T-cell (primary cell): ENCODE measurements around the gene ABTB2. TPM values are rescaled to one million over a fixed set of nuclear protein-coding genes. Genes with fewer than 3 reads are reported as not detected.

Experiments
- ATAC-seq, 4 experiments: fragments of 200-7000 bp in 3 of 4; fragments of 150-1000 bp in 1 of 4; cut with Tn5 transposase; replicated peaks in 1 of 4; 1 replicate in 3 of 4; 2 replicates in 1 of 4; pipeline ENCODE4 v1.10.0; 2021; ENCODE audit warnings: moderate library complexity in 3 of 4, mild to moderate bottlenecking in 2 of 4, moderate number of reproducible peaks in 1 of 4
- CTCF ChIA-PET, 2 donors: fragments of 300-600 bp; sonication (Branson Sonifier 250); formaldehyde crosslinking; loops; one replicate each; lab custom pipeline; 2022; ENCODE audit warnings: antibody characterized with exemption in 2 of 2; lab: Charles Lee
- POLR2A ChIA-PET, 2 donors: fragments of 300-600 bp; sonication (Branson Sonifier 250); formaldehyde crosslinking; loops; one replicate each; lab custom pipeline; 2022; ENCODE audit warnings: antibody characterized with exemption in 2 of 2; lab: Charles Lee
- DNase-seq, 35 experiments: peaks; one replicate each; pipeline versions ENCODE4 v3.0.0 to v3.0.0-alpha.2; 2013 to 2023
- H3K27ac ChIP-seq: one replicate; pipeline ENCODE4 v1.5.1; 2013; ENCODE audit warnings: low read length
- H3K27me3 ChIP-seq, 2 experiments: replicated peaks in 1 of 2; 1 replicate in 1 of 2; 2 replicates in 1 of 2; pipeline versions ENCODE4 v1.6.1 to v1.7.0; 2013; ENCODE audit warnings: low read length in 1 of 2, mixed read lengths in 1 of 2; ENCODE audit not compliant: control insufficient read depth in 2 of 2, insufficient read depth in 2 of 2; ENCODE audit errors: extremely low read depth in 1 of 2
- H3K36me3 ChIP-seq, 2 donors: 1 replicate in 1 of 2; 2 replicates in 1 of 2; pipeline versions ENCODE4 v1.6.1 to v1.7.0; 2013; ENCODE audit warnings: low read length in 1 of 2; ENCODE audit not compliant: control insufficient read depth in 2 of 2, insufficient read depth in 1 of 2; ENCODE audit errors: extremely low read depth in 1 of 2
- H3K4me1 ChIP-seq, 2 experiments: 1 replicate in 1 of 2; 2 replicates in 1 of 2; pipeline versions ENCODE4 v1.6.1 to v1.7.0; 2013; ENCODE audit warnings: low read length in 2 of 2, mixed read lengths in 1 of 2; ENCODE audit not compliant: insufficient read depth in 2 of 2, control insufficient read depth in 1 of 2; ENCODE audit errors: extremely low read depth in 1 of 2
- H3K4me3 ChIP-seq, 2 donors: 1 replicate in 1 of 2; 2 replicates in 1 of 2; pipeline versions ENCODE4 v1.5.1 to v1.7.0; 2013; ENCODE audit warnings: mild to moderate bottlenecking in 2 of 2, low read length in 1 of 2, moderate library complexity in 1 of 2; ENCODE audit not compliant: control insufficient read depth in 1 of 2; ENCODE audit errors: extremely low read depth in 1 of 2
- H3K9me3 ChIP-seq: 2 replicates; pipeline ENCODE4 v1.7.0; 2013
- H3K27ac Mint-ChIP-seq, 2 donors: one replicate each; pipeline ENCODE4 v1.8.0; 2020 to 2021; ENCODE audit warnings: mild to moderate bottlenecking in 2 of 2, mixed read lengths in 2 of 2
- H3K27me3 Mint-ChIP-seq, 2 donors: one replicate each; pipeline ENCODE4 v1.8.0; 2021 to 2022; ENCODE audit warnings: mixed read lengths in 2 of 2
- H3K36me3 Mint-ChIP-seq: one replicate; pipeline ENCODE4 v1.8.0; 2021; ENCODE audit warnings: mixed read lengths
- H3K4me1 Mint-ChIP-seq, 3 donors: one replicate each; pipeline ENCODE4 v1.8.0; 2020 to 2022; ENCODE audit warnings: mixed read lengths in 3 of 3, mild to moderate bottlenecking in 1 of 3
- H3K4me3 Mint-ChIP-seq, 3 donors: one replicate each; pipeline ENCODE4 v1.8.0; 2020 to 2022; ENCODE audit warnings: mild to moderate bottlenecking in 3 of 3, mixed read lengths in 3 of 3, moderate library complexity in 3 of 3
- H3K9me3 Mint-ChIP-seq, 3 donors: one replicate each; pipeline ENCODE4 v1.8.0; 2020 to 2022; ENCODE audit warnings: mixed read lengths in 3 of 3
- WGBS: methylation state at CpG from one replicate; pipeline ENCODE4 v1.1.5; 2013; ENCODE audit warnings: missing lambda C conversion rate; ENCODE audit not compliant: insufficient coverage; 5-methylcytosine and 5-hydroxymethylcytosine counted together
- total RNA-seq, 35 experiments: library from RNA in 6 of 35; stranded (reverse) in 6 of 35; fragments of 120-200 nt in 1 of 35; gene quantifications; one replicate each; pipeline versions ENCODE4 v1.2.1 to v1.2.4 and lab custom pipeline; 2013 to 2026

The ABTB2 gene
- total RNA-seq, 5 donors from 2014 or later (not counting 1 experiment from before 2014, with no cell fraction given), result 0.50 to 0.93 (median 0.82) TPM

- H3K27me3 Mint-ChIP-seq, result no peaks in the 10 kb centered on the region
- ChIA-PET CTCF (no interaction called here), POLR2A (no interaction called here)
- H3K36me3 ChIP-seq, result no peaks in the 10 kb centered on the region
- no peak overlapping the region for H3K27ac ChIP-seq
- WGBS, result 62% methylated on average over 2 of the region's 7 CpGs
- H3K4me3 ChIP-seq, result no peak overlapping the region
- H3K36me3 Mint-ChIP-seq, result no peaks in the 10 kb centered on the region
- H3K27me3 ChIP-seq, result no peaks in the 10 kb centered on the region
- DNase-seq (no peak), ATAC-seq (no peak)
- H3K27ac Mint-ChIP-seq, result no peak overlapping the region
- no peaks in the 10 kb centered on the region for H3K4me1 ChIP-seq
- H3K9me3 Mint-ChIP-seq, result no peaks in the 10 kb centered on the region
- H3K4me3 Mint-ChIP-seq, result no peak overlapping the region
- no peaks in the 10 kb centered on the region for H3K4me1 Mint-ChIP-seq
- no peaks in the 10 kb centered on the region for H3K9me3 ChIP-seq
Measured at GRCh38 chr11:34288492-34288891, 69.3 kb downstream of the ABTB2 start.

GRCh38 chr11:34284811-34285481, 72.9 kb downstream of the ABTB2 start:
- no peaks in the 10 kb centered on the region for H3K9me3 ChIP-seq
- H3K4me3 ChIP-seq, result no peak overlapping the region
- ATAC-seq (no peak), DNase-seq (no peak)
- Mint-ChIP-seq H3K27me3 (no peaks in the 10 kb centered on the region), H3K4me1 (no peaks in the 10 kb centered on the region), H3K27ac (no peak overlapping the region), H3K36me3 (no peaks in the 10 kb centered on the region), H3K9me3 (no peaks in the 10 kb centered on the region), H3K4me3 (no peak overlapping the region)
- ChIA-PET CTCF (no interaction called here), POLR2A (no interaction called here)
- WGBS, result 91% methylated on average over 14 of the region's 17 CpGs
- no peaks in the 10 kb centered on the region for H3K4me1 ChIP-seq
- H3K27ac ChIP-seq, result no peak overlapping the region
- H3K27me3 ChIP-seq, result no peaks in the 10 kb centered on the region
- H3K36me3 ChIP-seq, result no peaks in the 10 kb centered on the region

DNA sequence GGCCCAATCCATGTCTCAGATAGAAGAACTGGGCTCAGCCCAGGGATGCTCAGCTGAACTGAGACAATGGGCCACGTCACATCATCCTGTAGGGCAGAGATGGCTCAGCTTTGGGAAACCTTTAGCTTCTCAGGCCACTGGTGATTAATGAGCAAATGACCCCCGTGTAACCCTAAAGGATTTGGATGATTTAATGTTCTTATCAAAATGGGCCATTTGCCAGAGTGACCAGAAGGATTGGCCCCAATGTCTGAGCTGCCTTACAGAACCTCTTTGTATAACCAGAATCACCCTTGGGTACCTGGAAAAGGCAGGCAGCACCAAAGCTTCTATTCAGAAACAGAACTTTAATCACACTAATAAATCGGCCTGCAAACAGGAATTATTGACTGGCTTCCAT, 73.7 kb downstream of the ABTB2 start:
- Histone ChIP-seq H3K4me3 (no peak overlapping the region), H3K9me3 (no peaks in the 10 kb centered on the region), H3K27ac (no peak overlapping the region), H3K27me3 (no peaks in the 10 kb centered on the region), H3K36me3 (no peaks in the 10 kb centered on the region), H3K4me1 (no peaks in the 10 kb centered on the region)
- POLR2A ChIA-PET, result no interaction called here
- no peak overlapping the region for H3K4me3 Mint-ChIP-seq
- WGBS, result 79% methylated on average over 2 of the region's 3 CpGs
- no peaks in the 10 kb centered on the region for H3K27me3 Mint-ChIP-seq
- H3K27ac Mint-ChIP-seq, result no peak overlapping the region
- H3K9me3 Mint-ChIP-seq, result no peaks in the 10 kb centered on the region
- DNase-seq (no peak), ATAC-seq (no peak)
- no peaks in the 10 kb centered on the region for H3K4me1 Mint-ChIP-seq
- no peaks in the 10 kb centered on the region for H3K36me3 Mint-ChIP-seq
- CTCF ChIA-PET, result interaction anchor here in 1 of 2 donors (0.5 kb wide), 1 partner anchor 1547 kb away, joined by 3 read pairs; no protein-coding TSS in a partner anchor

- Mint-ChIP-seq H3K36me3 (no peaks in the 10 kb centered on the region), H3K9me3 (no peaks in the 10 kb centered on the region), H3K4me3 (no peak overlapping the region), H3K4me1 (no peaks in the 10 kb centered on the region), H3K27me3 (no peaks in the 10 kb centered on the region), H3K27ac (no peak overlapping the region)
- no peaks in the 10 kb centered on the region for H3K9me3 ChIP-seq
- no peak overlapping the region for H3K27ac ChIP-seq
- no peaks in the 10 kb centered on the region for H3K27me3 ChIP-seq
- no peaks in the 10 kb centered on the region for H3K4me1 ChIP-seq
- H3K4me3 ChIP-seq, result no peak overlapping the region
- ATAC-seq (no peak), DNase-seq (no peak)
- POLR2A ChIA-PET, result no interaction called here
- 90% methylated on average over 6 of the region's 8 CpGs for WGBS
- no peaks in the 10 kb centered on the region for H3K36me3 ChIP-seq
- CTCF ChIA-PET, result no interaction called here
Measured at GRCh38 chr11:34280945-34281872, 76.6 kb downstream of the ABTB2 start.

- no peaks in the 10 kb centered on the region for H3K36me3 ChIP-seq
- Mint-ChIP-seq H3K4me3 (no peak overlapping the region), H3K27me3 (no peaks in the 10 kb centered on the region), H3K36me3 (no peaks in the 10 kb centered on the region), H3K9me3 (no peaks in the 10 kb centered on the region), H3K27ac (no peak overlapping the region), H3K4me1 (no peaks in the 10 kb centered on the region)
- ATAC-seq, result no peak
- ChIA-PET POLR2A (no interaction called here), CTCF (no interaction called here)
- peaks cover 0 to 2% of the 10 kb centered on the region in 2 experiments for H3K27me3 ChIP-seq
- H3K27ac ChIP-seq, result no peak overlapping the region
- no peaks in the 10 kb centered on the region for H3K9me3 ChIP-seq
- 96% methylated on average over 3 of the region's 4 CpGs for WGBS
- no peaks in the 10 kb centered on the region for H3K4me1 ChIP-seq
- DNase-seq, result no peak
- no peak overlapping the region for H3K4me3 ChIP-seq
Measured at GRCh38 chr11:34278693-34279297, 79.0 kb downstream of the ABTB2 start.

- H3K4me3 Mint-ChIP-seq, result no peak overlapping the region
- H3K27me3 Mint-ChIP-seq, result no peaks in the 10 kb centered on the region
- no peak for DNase-seq
- H3K36me3 Mint-ChIP-seq, result no peaks in the 10 kb centered on the region
- H3K27ac Mint-ChIP-seq, result no peak overlapping the region
- H3K4me1 Mint-ChIP-seq, result no peaks in the 10 kb centered on the region
- Histone ChIP-seq H3K27ac (no peak overlapping the region), H3K27me3 (peaks cover 0 to 2% of the 10 kb centered on the region in 2 experiments), H3K4me3 (no peak overlapping the region), H3K4me1 (no peaks in the 10 kb centered on the region), H3K9me3 (no peaks in the 10 kb centered on the region), H3K36me3 (no peaks in the 10 kb centered on the region)
- H3K9me3 Mint-ChIP-seq, result no peaks in the 10 kb centered on the region
- no peak for ATAC-seq
- ChIA-PET CTCF (interaction anchor here in 1 of 2 donors (0.7 kb wide), 1 partner anchor 86 kb away, joined by 7 read pairs; no protein-coding TSS in a partner anchor), POLR2A (no interaction called here)
Measured at GRCh38 chr11:34278175-34278574, 79.6 kb downstream of the ABTB2 start.
